Activated effector memory CD4-positive, alpha-beta T cell treated with Interleukin-2 at 50 U/mL for 16 hours (primary cell): ENCODE data around the gene IFI6.
A peak's percentile ranks its signal among the peaks of the same experiment; 100 is the strongest.
"Not testable (repeated sequence)": the region's sequence is repeated elsewhere in the genome, so short reads cannot be mapped to it uniquely, and the experiment has no call there.

Source experiments
- DNase-seq: peaks from one replicate; pipeline ENCODE4 v3.0.0-alpha.2; 2020

The IFI6 gene

DNA sequence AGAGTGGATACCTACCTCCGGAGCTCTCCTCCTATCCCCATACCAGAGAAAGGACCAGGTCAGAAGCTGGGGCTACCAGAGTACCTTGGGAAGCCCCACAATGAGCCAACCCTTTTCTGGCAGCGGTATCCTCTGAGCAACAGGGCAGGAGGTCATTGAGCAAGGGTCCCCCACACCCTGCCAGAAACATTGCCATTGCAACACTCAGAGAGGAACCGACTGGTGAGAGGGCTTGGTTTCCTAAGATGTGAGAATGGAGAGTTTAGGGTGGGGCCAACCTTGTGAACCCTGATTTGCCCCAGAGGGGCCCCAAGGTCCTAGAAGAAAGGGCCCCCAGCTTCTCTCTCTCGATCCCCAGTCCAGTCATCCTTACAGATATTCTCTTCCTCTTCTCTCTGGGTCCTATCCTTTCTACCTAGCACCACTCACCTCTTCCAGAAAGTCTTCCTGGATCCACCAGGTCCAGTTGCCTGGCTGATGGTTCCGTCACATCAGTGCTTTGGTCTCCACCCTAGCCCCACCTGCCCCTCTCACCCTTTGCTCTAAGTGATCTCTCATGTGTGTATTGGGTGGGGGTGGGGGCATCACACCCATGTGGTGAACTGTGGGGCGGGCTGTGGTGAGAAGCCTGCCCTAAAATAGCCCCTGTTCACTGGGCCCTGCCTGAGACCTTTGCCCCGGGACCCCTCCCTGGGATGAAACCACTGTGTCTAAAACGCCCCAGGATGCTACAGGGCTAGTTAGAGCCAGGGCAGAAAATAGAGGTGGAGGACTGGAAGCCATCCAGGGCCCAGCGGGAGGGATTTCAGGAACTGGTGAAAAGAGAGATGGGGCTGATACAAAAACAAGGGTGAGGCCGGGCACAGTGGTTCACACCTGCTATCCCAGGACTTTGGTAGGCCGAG, 45.7 kb downstream of the IFI6 start:
- DNase-seq = no peak

GRCh38 chr1:27624467-27625178, 47.4 kb downstream of the IFI6 start:
- no peak for DNase-seq

- no peak for DNase-seq
These were observed 48.4 kb downstream of the IFI6 start for GRCh38 chr1:27623327-27624212.

DNA sequence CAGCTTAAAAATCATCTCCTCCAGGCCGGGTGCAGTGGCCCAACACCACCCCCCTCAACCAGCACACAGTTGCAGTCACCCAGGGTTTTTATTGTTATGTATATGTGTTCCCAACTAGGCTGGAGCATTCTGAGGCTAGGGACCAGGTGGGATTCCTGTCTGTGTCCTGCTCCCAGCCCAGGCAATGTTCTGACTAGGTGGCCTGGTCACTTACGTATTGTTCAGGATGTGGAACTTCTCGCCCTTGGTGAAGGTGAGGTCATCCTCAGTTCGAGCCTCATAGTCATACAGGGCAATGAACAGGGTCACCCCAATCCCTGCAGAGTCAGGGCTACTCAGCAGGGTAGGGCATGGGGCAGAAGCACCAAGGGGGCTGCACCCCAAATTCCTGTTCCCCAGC, 49.2 kb downstream of the IFI6 start:
- no peak for DNase-seq

DNA sequence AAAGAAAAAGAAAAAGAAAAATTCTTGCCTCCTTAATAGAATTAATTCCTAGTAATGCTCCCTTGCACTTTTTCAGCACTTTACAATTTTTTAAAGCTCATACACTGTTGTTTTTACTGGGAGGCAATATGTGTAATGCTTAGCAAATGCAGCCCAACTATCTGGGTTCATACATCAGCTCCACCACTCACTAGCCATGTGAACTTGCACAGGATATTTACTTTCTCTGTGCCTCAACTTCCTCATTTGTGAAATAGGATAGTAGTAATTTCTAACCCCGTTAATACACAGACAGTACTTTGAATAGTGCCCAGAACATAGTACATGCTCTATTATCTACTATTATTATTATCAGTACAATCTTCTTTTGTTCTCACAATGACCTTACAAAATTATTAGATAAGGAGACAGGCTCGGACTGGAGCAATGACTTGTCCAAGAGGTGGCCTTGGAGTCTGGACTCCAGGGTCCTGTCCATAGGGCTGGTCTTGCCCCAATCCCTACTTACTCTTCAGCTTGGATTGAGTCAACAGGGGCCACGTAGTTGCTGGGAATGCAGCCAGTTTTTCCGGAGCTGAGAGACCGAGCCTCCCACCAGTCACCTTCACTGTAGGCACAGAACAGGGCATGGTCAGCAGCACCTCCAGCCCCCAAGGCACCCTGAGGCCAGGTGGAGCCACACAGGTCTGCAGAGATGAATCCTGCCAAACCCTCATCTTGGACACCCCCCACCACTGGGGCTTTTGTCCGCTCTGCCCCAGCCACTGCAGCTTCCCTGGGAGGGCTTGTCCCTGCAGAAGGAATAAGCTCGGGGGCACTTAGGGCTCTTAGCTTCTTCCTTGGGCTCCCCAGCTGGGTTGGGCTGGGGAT, 50.7 kb downstream of the IFI6 start:
- DNase-seq = no peak

GRCh38 chr1:27619782-27620438, 52.1 kb downstream of the IFI6 start:
- not testable (repeated sequence) for DNase-seq

DNA sequence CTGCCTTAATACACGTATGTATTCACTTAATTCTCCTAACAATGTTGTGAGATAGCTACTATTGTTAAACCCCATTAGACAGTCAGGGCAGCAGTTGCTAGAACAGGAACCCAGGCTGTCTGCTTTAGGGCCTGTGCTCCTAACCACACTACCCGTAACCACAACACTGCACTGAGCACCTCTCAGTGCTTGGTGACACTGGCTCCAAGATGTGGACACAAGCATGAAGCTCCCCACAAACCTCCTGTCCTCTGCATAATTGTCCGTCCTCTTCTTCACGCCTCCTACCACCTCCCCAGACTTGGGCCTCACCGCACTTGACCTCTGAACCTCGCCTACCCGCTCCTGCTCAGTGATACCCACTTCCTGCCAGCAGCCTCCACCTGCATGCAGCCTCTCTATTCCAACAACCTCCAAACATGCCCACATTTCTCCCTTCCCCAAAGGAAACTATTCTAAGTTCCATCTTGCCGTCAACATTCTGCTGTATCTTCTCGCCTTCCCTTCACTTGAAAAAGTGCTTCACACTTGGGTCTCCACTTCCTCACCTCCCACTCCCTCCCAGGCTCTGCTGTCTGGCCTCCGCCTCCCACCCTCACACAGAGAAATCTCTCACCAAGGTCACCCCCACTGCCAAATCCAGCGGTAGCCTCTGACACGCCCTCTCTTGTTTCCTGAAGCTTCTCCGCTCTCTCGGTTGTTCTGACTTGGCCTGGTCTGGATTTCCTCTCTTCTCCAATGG, 53.5 kb downstream of the IFI6 start:
- DNase-seq = peak; percentile 41

DNA sequence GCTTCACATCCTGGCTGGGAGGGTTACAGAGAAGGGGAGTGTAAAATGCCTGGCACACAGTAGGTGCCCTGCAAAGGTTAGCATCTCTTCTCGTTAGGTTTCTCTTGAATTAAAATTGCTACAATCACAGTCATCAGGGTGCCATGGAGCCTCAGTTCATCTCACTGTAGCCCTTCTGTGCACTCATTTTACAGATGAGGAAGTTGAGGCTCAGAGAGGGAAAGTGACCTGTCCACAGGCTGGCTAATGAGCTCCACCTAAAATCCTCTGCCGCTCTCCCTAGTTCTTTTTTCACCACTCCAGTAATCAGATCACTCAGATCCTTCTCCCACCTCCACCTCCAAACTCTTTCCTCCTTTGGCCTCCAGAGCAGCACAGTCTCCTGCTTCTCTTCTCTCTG, 54.6 kb downstream of the IFI6 start:
- DNase-seq = no peak

- DNase-seq = no peak
These were observed 55.6 kb downstream of the IFI6 start for GRCh38 chr1:27616441-27616840.
